ENCODE results near the gene HSFX2. TPM values are rescaled to one million over a fixed set of nuclear protein-coding genes. Genes with fewer than 3 reads are reported as not detected.

Gene HSFX2
- total RNA-seq, 1 donor from 2014 or later: not detected

GRCh38 chrX:149633511-149633910 is 38.4 kb upstream of the HSFX2 start:
- no peaks in the 10 kb centered on the region for H3K36me3 ChIP-seq
- intact Hi-C loops (cut with DNase I): no loop called here
- H3K4me3 ChIP-seq: no peak overlapping the region
- H3K27ac ChIP-seq: no peak overlapping the region
- no peaks in the 10 kb centered on the region for H3K27me3 ChIP-seq
- H3K4me1 ChIP-seq: no peaks in the 10 kb centered on the region
- ATAC-seq: no peak
- TF ChIP-seq CTCF (IDR thresholded peaks at IDR 0.05): no peak
- no peak for DNase-seq
- H3K9me3 ChIP-seq: no peaks in the 10 kb centered on the region

GRCh38 chrX:149631234-149632165 is 36.4 kb upstream of the HSFX2 start, which contains the start of gene TMEM185A:
Gene TMEM185A (minus strand): TSS chrX:149631792. CDS start chrX:149631580, 212 bp downstream.
- no peaks in the 10 kb centered on the region for H3K36me3 ChIP-seq
- TF ChIP-seq CTCF (IDR thresholded peaks at IDR 0.05): no peak
- peak; percentile 95 for ATAC-seq
- H3K27ac ChIP-seq: peak within 1 kb of the TSS; percentile 30
- intact Hi-C loops (cut with DNase I): no loop called here
- H3K27me3 ChIP-seq: no peaks in the 10 kb centered on the region
- H3K4me3 ChIP-seq: peak within 1 kb of the TSS; percentile 66
- no peaks in the 10 kb centered on the region for H3K4me1 ChIP-seq
- H3K9me3 ChIP-seq: no peaks in the 10 kb centered on the region
- DNase-seq: peak; percentile 86

GRCh38 chrX:149630681-149631233 is 35.6 kb upstream of the HSFX2 start:
- DNase-seq (no peak), ATAC-seq (peak; percentile 57)
- no peak for TF ChIP-seq CTCF (IDR thresholded peaks at IDR 0.05)
- H3K9me3 ChIP-seq: no peaks in the 10 kb centered on the region
- peak overlapping the region; percentile 66 for H3K4me3 ChIP-seq
- H3K4me1 ChIP-seq: no peaks in the 10 kb centered on the region
- peak overlapping the region; percentile 30 for H3K27ac ChIP-seq
- H3K27me3 ChIP-seq: no peaks in the 10 kb centered on the region
- intact Hi-C loops (cut with DNase I): no loop called here
- H3K36me3 ChIP-seq: no peaks in the 10 kb centered on the region

- Histone ChIP-seq H3K4me1 (no peaks in the 10 kb centered on the region), H3K27ac (no peak overlapping the region), H3K4me3 (no peak overlapping the region), H3K9me3 (no peaks in the 10 kb centered on the region), H3K36me3 (no peaks in the 10 kb centered on the region), H3K27me3 (no peaks in the 10 kb centered on the region)
- intact Hi-C loops (cut with DNase I): no loop called here
- ATAC-seq (no peak), DNase-seq (no peak)
- no peak for TF ChIP-seq CTCF (IDR thresholded peaks at IDR 0.05)
Observed at GRCh38 chrX:149629730-149630387, 34.7 kb upstream of the HSFX2 start.

- no peak overlapping the region for H3K4me3 ChIP-seq
- no peak overlapping the region for H3K27ac ChIP-seq
- intact Hi-C loops (cut with DNase I): no loop called here
- no peaks in the 10 kb centered on the region for H3K9me3 ChIP-seq
- H3K36me3 ChIP-seq: no peaks in the 10 kb centered on the region
- H3K27me3 ChIP-seq: no peaks in the 10 kb centered on the region
- ATAC-seq (no peak), DNase-seq (no peak)
- H3K4me1 ChIP-seq: no peaks in the 10 kb centered on the region
- no peak for TF ChIP-seq CTCF (IDR thresholded peaks at IDR 0.05)
Observed at GRCh38 chrX:149628768-149629167, 33.7 kb upstream of the HSFX2 start.
